A549 (cell line): ENCODE measurements around the gene CTAG1B.

ENCODE experiments used
- EP300 ChIP-seq, 2 experiments: fragments of >200 bp; sonication (Bioruptor Twin); formaldehyde crosslinking; IDR thresholded peaks; 2 replicates in 1 of 2; 3 replicates in 1 of 2; pipeline ENCODE4 v1.6.1; 2016 to 2017
- PHF8 ChIP-seq: fragments of 200-600 bp; sonication (generic); IDR thresholded peaks from 2 replicates; pipeline ENCODE4 v1.6.1; 2016; ENCODE audit warnings: low read depth, mild to moderate bottlenecking, antibody characterized with exemption, moderate library complexity, borderline replicate concordance
- POLR2A ChIP-seq: IDR thresholded peaks from 2 replicates; pipeline ENCODE4 v1.6.1; 2012; ENCODE audit warnings: mild to moderate bottlenecking, low read length
- RAD21 ChIP-seq, 2 experiments: fragments of >200 bp in 1 of 2; sonication (Bioruptor Twin) in 1 of 2; formaldehyde crosslinking in 1 of 2; IDR thresholded peaks in 1 of 2; conservative IDR thresholded peaks in 1 of 2; 2 replicates in 1 of 2; 3 replicates in 1 of 2; pipeline ENCODE4 v1.6.1; 2012 to 2018; ENCODE audit warnings: inconsistent platforms in 1 of 2
- RFX5 ChIP-seq: fragments of 450-650 bp; IDR thresholded peaks from 2 replicates; pipeline ENCODE4 v1.7.1; 2014; ENCODE audit warnings: antibody characterized with exemption, mild to moderate bottlenecking, moderate library complexity
- SREBF2 ChIP-seq: fragments of 450-650 bp; IDR thresholded peaks from 2 replicates; pipeline ENCODE4 v1.6.1; 2014; ENCODE audit warnings: mild to moderate bottlenecking, moderate library complexity
- ZFP36 ChIP-seq: fragments of 450-650 bp; IDR thresholded peaks from 2 replicates; pipeline ENCODE4 v1.6.1; 2014; ENCODE audit warnings: borderline replicate concordance; ENCODE audit not compliant: partially characterized antibody
- TF ChIP-seq, protein P1 (sequence below): fragments of >200 bp; sonication (Bioruptor Twin); formaldehyde crosslinking; IDR thresholded peaks from 3 replicates; pipeline ENCODE4 v1.5.1; 2016
- TF ChIP-seq, protein P2 (sequence below): fragments of 450-650 bp; IDR thresholded peaks from 2 replicates; pipeline ENCODE4 v1.6.1; 2014; ENCODE audit warnings: antibody characterized with exemption
- TF ChIP-seq, protein P3 (sequence below): fragments of 250-450 bp; sonication (Bioruptor Pico); IDR thresholded peaks from 2 replicates; pipeline ENCODE4 v1.5.0; 2021; ENCODE audit warnings: mild to moderate bottlenecking, moderate library complexity, borderline replicate concordance

DNA sequence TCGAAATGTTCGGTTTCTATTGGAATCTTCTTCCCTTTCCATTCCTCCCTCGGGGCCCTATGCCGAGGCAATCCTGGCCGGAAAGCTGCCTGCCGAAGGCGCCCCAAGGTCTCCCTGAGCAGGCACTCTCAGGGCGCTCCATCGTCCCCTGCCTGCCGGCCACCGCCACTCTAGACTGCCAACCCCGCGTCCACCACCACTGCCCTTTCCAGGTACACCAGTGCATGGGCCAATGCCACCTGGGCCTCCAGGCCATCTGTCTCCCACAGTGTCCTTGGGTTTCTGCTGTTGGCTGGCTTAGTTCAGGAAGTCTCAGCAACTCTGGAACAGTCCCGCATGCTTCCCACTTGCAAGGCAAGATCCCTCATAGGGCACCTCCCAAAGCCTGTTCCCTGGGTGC is 19.6 kb downstream of the CTAG1B start:
- TF ChIP-seq, protein P1, sequence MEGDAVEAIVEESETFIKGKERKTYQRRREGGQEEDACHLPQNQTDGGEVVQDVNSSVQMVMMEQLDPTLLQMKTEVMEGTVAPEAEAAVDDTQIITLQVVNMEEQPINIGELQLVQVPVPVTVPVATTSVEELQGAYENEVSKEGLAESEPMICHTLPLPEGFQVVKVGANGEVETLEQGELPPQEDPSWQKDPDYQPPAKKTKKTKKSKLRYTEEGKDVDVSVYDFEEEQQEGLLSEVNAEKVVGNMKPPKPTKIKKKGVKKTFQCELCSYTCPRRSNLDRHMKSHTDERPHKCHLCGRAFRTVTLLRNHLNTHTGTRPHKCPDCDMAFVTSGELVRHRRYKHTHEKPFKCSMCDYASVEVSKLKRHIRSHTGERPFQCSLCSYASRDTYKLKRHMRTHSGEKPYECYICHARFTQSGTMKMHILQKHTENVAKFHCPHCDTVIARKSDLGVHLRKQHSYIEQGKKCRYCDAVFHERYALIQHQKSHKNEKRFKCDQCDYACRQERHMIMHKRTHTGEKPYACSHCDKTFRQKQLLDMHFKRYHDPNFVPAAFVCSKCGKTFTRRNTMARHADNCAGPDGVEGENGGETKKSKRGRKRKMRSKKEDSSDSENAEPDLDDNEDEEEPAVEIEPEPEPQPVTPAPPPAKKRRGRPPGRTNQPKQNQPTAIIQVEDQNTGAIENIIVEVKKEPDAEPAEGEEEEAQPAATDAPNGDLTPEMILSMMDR, result no peak
- TF ChIP-seq PHF8, result no peak
- TF ChIP-seq, protein P2, sequence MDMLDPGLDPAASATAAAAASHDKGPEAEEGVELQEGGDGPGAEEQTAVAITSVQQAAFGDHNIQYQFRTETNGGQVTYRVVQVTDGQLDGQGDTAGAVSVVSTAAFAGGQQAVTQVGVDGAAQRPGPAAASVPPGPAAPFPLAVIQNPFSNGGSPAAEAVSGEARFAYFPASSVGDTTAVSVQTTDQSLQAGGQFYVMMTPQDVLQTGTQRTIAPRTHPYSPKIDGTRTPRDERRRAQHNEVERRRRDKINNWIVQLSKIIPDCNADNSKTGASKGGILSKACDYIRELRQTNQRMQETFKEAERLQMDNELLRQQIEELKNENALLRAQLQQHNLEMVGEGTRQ, result no peak
- TF ChIP-seq RFX5, result no peak
- no peak for TF ChIP-seq POLR2A
- TF ChIP-seq RAD21 (conservative IDR thresholded peaks at IDR 0.05 in 1 of 2, IDR thresholded peaks at IDR 0.05 in 1 of 2), result no peak
- no peak for TF ChIP-seq SREBF2
- TF ChIP-seq, protein P3, sequence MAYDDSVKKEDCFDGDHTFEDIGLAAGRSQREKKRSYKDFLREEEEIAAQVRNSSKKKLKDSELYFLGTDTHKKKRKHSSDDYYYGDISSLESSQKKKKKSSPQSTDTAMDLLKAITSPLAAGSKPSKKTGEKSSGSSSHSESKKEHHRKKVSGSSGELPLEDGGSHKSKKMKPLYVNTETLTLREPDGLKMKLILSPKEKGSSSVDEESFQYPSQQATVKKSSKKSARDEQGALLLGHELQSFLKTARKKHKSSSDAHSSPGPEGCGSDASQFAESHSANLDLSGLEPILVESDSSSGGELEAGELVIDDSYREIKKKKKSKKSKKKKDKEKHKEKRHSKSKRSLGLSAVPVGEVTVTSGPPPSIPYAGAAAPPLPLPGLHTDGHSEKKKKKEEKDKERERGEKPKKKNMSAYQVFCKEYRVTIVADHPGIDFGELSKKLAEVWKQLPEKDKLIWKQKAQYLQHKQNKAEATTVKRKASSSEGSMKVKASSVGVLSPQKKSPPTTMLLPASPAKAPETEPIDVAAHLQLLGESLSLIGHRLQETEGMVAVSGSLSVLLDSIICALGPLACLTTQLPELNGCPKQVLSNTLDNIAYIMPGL (CRISPR knock-in tag), result no peak
- TF ChIP-seq ZFP36, result no peak
- no peak for TF ChIP-seq EP300 (IDR thresholded peaks at IDR 0.05)
